ENCODE measurements around the gene PTPN23. TPM values are rescaled to one million over a fixed set of nuclear protein-coding genes. Genes with fewer than 3 reads are reported as not detected.

PTPN23 gene
- total and polyA plus RNA-seq, 10 donors = 5.0 to 195 (median 39.9) TPM

- intact Hi-C loops (cut with DNase I; ENCODE audit: low total_unique reads) = no loop called here
- peaks cover 0 to 100% (median 63%) of the 10 kb centered on the region in 6 donors for H3K36me3 ChIP-seq
- no peak for DNase-seq
- no peak overlapping the region for H3K27ac ChIP-seq
- H3K4me3 ChIP-seq = no peak overlapping the region
- no peaks in the 10 kb centered on the region for H3K9me3 ChIP-seq
- WGBS, 5 donors = 89 to 96% (median 92%) methylated on average over 7 of the region's 7 CpGs
- no peak for TF ChIP-seq POLR2AphosphoS5 (IDR thresholded peaks at IDR 0.05)
- TF ChIP-seq, protein P1, sequence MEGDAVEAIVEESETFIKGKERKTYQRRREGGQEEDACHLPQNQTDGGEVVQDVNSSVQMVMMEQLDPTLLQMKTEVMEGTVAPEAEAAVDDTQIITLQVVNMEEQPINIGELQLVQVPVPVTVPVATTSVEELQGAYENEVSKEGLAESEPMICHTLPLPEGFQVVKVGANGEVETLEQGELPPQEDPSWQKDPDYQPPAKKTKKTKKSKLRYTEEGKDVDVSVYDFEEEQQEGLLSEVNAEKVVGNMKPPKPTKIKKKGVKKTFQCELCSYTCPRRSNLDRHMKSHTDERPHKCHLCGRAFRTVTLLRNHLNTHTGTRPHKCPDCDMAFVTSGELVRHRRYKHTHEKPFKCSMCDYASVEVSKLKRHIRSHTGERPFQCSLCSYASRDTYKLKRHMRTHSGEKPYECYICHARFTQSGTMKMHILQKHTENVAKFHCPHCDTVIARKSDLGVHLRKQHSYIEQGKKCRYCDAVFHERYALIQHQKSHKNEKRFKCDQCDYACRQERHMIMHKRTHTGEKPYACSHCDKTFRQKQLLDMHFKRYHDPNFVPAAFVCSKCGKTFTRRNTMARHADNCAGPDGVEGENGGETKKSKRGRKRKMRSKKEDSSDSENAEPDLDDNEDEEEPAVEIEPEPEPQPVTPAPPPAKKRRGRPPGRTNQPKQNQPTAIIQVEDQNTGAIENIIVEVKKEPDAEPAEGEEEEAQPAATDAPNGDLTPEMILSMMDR (IDR thresholded peaks at IDR 0.05 in 8 of 11, conservative IDR thresholded peaks at IDR 0.05 in 3 of 11) = no peak
- no peaks in the 10 kb centered on the region for H3K27me3 ChIP-seq (replicated peaks in 1 of 7)
- H3K4me1 ChIP-seq = peaks cover 0 to 32% (median 11%) of the 10 kb centered on the region in 6 donors
Measured at GRCh38 chr3:47407237-47407636, 26.4 kb downstream of the PTPN23 start.

DNA sequence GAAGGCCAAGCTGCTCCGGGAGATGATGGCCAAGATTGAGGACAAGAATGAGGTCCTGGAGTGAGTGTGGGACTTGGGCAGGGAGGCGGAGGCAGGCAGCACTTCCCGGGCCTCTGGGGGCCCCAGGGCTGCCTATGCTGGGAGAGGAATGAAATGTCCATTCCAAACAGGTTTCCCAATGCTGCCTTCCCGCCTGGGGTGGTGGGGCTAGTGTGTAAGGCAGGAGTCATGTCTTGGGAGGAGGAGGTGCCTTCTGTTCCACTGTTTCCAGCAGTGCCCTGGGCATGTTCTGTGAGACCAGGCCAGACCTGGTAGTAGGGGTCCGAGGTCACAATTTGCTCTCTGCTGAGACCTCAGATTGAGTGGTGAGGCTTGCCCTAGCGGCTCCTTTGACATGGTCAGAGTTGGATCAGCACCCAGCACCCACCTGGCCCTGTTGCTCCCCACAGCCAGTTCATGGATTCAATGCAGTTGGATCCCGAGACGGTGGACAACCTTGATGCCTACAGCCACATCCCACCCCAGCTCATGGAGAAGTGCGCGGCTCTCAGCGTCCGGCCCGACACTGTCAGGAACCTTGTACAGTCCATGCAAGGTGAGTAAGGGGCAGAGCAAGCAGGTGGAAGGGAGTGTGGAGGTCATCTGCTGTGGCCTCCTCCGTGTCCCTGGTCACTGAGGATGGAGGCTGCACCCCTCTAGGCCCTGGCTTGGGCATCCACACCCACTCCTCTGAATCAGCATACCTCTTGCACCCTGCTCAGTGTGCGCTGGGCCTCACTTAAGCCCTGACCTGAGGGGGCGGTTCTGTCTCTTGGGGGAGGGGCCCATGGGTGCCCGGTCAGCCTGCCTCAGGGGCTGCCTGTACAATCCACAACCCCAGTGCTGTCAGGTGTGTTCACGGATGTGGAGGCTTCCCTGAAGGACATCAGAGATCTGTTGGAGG, 27.3 kb downstream of the PTPN23 start:
- peaks cover 0 to 32% (median 11%) of the 10 kb centered on the region in 6 donors for H3K4me1 ChIP-seq
- no peak overlapping the region for H3K4me3 ChIP-seq
- TF ChIP-seq POLR2A (IDR thresholded peaks at IDR 0.05) (no peak), POLR2AphosphoS5 (IDR thresholded peaks at IDR 0.05) (no peak)
- TF ChIP-seq, protein P1 (IDR thresholded peaks at IDR 0.05 in 8 of 11, conservative IDR thresholded peaks at IDR 0.05 in 3 of 11) = no peak
- DNase-seq = no peak
- peaks cover 0 to 100% (median 72%) of the 10 kb centered on the region in 6 donors for H3K36me3 ChIP-seq
- H3K27ac ChIP-seq = no peak overlapping the region
- 84 to 95% (median 95%) methylated on average over 15 to 18 of the region's 18 CpGs for WGBS, 5 donors
- no peaks in the 10 kb centered on the region for H3K27me3 ChIP-seq (replicated peaks in 1 of 7)
- no peaks in the 10 kb centered on the region for H3K9me3 ChIP-seq
- intact Hi-C loops (cut with DNase I; ENCODE audit: low total_unique reads) = no loop called here

DNA sequence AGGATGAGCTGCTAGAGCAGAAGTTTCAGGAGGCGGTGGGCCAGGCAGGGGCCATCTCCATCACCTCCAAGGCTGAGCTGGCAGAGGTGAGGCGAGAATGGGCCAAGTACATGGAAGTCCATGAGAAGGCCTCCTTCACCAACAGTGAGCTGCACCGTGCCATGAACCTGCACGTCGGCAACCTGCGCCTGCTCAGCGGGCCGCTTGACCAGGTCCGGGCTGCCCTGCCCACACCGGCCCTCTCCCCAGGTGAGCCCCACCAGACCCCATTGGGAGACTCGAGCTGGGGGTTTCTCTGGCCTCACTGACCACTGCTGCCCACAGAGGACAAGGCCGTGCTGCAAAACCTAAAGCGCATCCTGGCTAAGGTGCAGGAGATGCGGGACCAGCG, 28.0 kb downstream of the PTPN23 start:
- no peak for DNase-seq
- Histone ChIP-seq H3K9me3 (no peaks in the 10 kb centered on the region), H3K27ac (no peak overlapping the region), H3K4me1 (peaks cover 0 to 32% (median 11%) of the 10 kb centered on the region in 6 donors), H3K4me3 (no peak overlapping the region), H3K36me3 (peaks cover 0 to 100% (median 79%) of the 10 kb centered on the region in 6 donors), H3K27me3 (replicated peaks in 1 of 7) (no peaks in the 10 kb centered on the region)
- 91 to 96% (median 94%) methylated on average over 14 to 15 of the region's 15 CpGs for WGBS, 5 donors
- intact Hi-C loops (cut with DNase I; ENCODE audit: low total_unique reads) = no loop called here
- no peak for TF ChIP-seq POLR2A (IDR thresholded peaks at IDR 0.05)
- peak in 1 of 3 donors; percentile 9 for TF ChIP-seq POLR2AphosphoS5 (IDR thresholded peaks at IDR 0.05)

DNA sequence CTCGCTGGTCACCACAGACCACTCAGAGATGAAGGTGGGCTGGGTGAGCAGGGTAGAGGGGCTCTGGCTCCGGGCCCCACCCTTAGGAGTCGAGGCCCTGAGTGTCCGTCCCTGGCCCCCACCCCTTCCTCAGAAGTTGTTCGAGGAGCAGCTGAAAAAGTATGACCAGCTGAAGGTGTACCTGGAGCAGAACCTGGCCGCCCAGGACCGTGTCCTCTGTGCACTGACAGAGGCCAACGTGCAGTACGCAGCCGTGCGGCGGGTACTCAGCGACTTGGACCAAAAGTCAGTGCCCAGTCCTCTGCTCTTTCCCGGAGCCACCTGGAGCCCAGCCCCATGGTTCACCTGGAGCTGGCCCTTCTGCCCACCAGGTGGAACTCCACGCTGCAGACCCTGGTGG, 28.5 kb downstream of the PTPN23 start:
- TF ChIP-seq, protein P1 (IDR thresholded peaks at IDR 0.05 in 8 of 11, conservative IDR thresholded peaks at IDR 0.05 in 3 of 11) = no peak
- no peak for TF ChIP-seq POLR2A (IDR thresholded peaks at IDR 0.05)
- TF ChIP-seq POLR2AphosphoS5 (IDR thresholded peaks at IDR 0.05) = peak in 1 of 3 donors; percentile 15
- H3K4me1 ChIP-seq = peaks cover 0 to 31% (median 9%) of the 10 kb centered on the region in 6 donors
- no peak overlapping the region for H3K4me3 ChIP-seq
- intact Hi-C loops (cut with DNase I; ENCODE audit: low total_unique reads) = no loop called here
- 87 to 93% (median 92%) methylated on average over 8 to 15 of the region's 15 CpGs for whole genome bisulfite sequencing, 5 donors
- no peak overlapping the region for H3K27ac ChIP-seq
- H3K36me3 ChIP-seq = peaks cover 0 to 100% (median 83%) of the 10 kb centered on the region in 6 donors
- DNase-seq = no peak
- H3K9me3 ChIP-seq = no peaks in the 10 kb centered on the region
- H3K27me3 ChIP-seq (replicated peaks in 1 of 7) = no peaks in the 10 kb centered on the region

Measured in spleen (tissue), 11 donors.